ENCODE data around the gene GPM6B. TPM values are rescaled to one million over a fixed set of nuclear protein-coding genes. Genes with fewer than 3 reads are reported as not detected.
"Not testable (repeated sequence)": the region's sequence is repeated elsewhere in the genome, so short reads cannot be mapped to it uniquely, and the experiment has no call there.

GPM6B gene
- total RNA-seq, 2 donors from 2014 or later, result not detected

- peaks cover 33 to 38% of the 10 kb centered on the region in 2 donors for H3K4me1 Mint-ChIP-seq (ENCODE audit: low read depth in 2 of 2)
- peak overlapping the region; percentile 41 for H3K4me3 Mint-ChIP-seq
Measured at GRCh38 chrX:13750812-13751211, 66.1 kb downstream of the GPM6B start.

GRCh38 chrX:13750204-13750603 is 66.7 kb downstream of the GPM6B start:
- Mint-ChIP-seq H3K27me3 (peaks cover 0 to 5% of the 10 kb centered on the region in 2 donors), H3K4me1 (ENCODE audit: low read depth in 2 of 2) (peaks cover 33 to 35% of the 10 kb centered on the region in 2 donors), H3K4me3 (peak overlapping the region; percentile 41), H3K9me3 (no peaks in the 10 kb centered on the region), H3K36me3 (peaks cover 19% of the 10 kb centered on the region), H3K27ac (peak overlapping the region; percentile 60 to 78)
- no peak for ATAC-seq
- no peak for DNase-seq (ENCODE audit: low spot score)

More at GRCh38 chrX:13750812-13751211, 66.1 kb downstream of the GPM6B start:
- ATAC-seq (peak; percentile 61 to 74), DNase-seq (ENCODE audit: low spot score) (no peak)
- H3K27me3 Mint-ChIP-seq, result peaks cover 0 to 5% of the 10 kb centered on the region in 2 donors
- no peaks in the 10 kb centered on the region for H3K9me3 Mint-ChIP-seq
- peaks cover 19% of the 10 kb centered on the region for H3K36me3 Mint-ChIP-seq
- H3K27ac Mint-ChIP-seq, result peak overlapping the region; percentile 60 to 78

- ATAC-seq (no peak), DNase-seq (ENCODE audit: low spot score) (no peak)
- Mint-ChIP-seq H3K36me3 (peaks cover 19% of the 10 kb centered on the region), H3K4me3 (no peak overlapping the region), H3K27me3 (peaks cover 0 to 5% of the 10 kb centered on the region in 2 donors), H3K27ac (peak overlapping the region in 1 of 2 donors; percentile 78), H3K4me1 (ENCODE audit: low read depth in 2 of 2) (peaks cover 33 to 35% of the 10 kb centered on the region in 2 donors), H3K9me3 (no peaks in the 10 kb centered on the region)
Measured at GRCh38 chrX:13748486-13748885, 68.4 kb downstream of the GPM6B start.

- Mint-ChIP-seq H3K27ac (peak overlapping the region; percentile 52 to 78), H3K27me3 (peaks cover 0 to 2% of the 10 kb centered on the region in 2 donors), H3K9me3 (no peaks in the 10 kb centered on the region), H3K36me3 (peaks cover 15% of the 10 kb centered on the region), H3K4me3 (no peak overlapping the region), H3K4me1 (ENCODE audit: low read depth in 2 of 2) (peaks cover 29 to 34% of the 10 kb centered on the region in 2 donors)
- DNase-seq (ENCODE audit: low spot score), result no peak
- ATAC-seq, result no peak
Measured at GRCh38 chrX:13747836-13748235, 69.1 kb downstream of the GPM6B start.

GRCh38 chrX:13742397-13743176 is 74.3 kb downstream of the GPM6B start:
- H3K4me1 Mint-ChIP-seq (ENCODE audit: low read depth in 2 of 2), result peaks cover 15 to 32% of the 10 kb centered on the region in 2 donors

GRCh38 chrX:13741695-13742094 is 75.2 kb downstream of the GPM6B start:
- H3K27ac Mint-ChIP-seq, result peak overlapping the region; percentile 71 to 93
- no peak for ATAC-seq
- peak overlapping the region; percentile 65 for H3K4me3 Mint-ChIP-seq
- H3K9me3 Mint-ChIP-seq, result no peaks in the 10 kb centered on the region
- no peaks in the 10 kb centered on the region for H3K27me3 Mint-ChIP-seq
- no peaks in the 10 kb centered on the region for H3K36me3 Mint-ChIP-seq
- peaks cover 10 to 27% of the 10 kb centered on the region in 2 donors for H3K4me1 Mint-ChIP-seq (ENCODE audit: low read depth in 2 of 2)
- DNase-seq (ENCODE audit: low spot score), result no peak

More at GRCh38 chrX:13742397-13743176, 74.3 kb downstream of the GPM6B start:
- peak; percentile 68 for DNase-seq (ENCODE audit: low spot score)
- Mint-ChIP-seq H3K36me3 (peaks cover 4% of the 10 kb centered on the region), H3K9me3 (no peaks in the 10 kb centered on the region), H3K27ac (peak overlapping the region; percentile 71 to 93), H3K27me3 (no peaks in the 10 kb centered on the region), H3K4me3 (peak overlapping the region; percentile 65)
- ATAC-seq, result peak; percentile 89 to 91

- ATAC-seq (peak; percentile 99), DNase-seq (ENCODE audit: low spot score) (peak; percentile 96)
- Mint-ChIP-seq H3K4me1 (ENCODE audit: low read depth in 2 of 2) (peaks cover 36 to 41% of the 10 kb centered on the region in 2 donors), H3K27me3 (no peaks in the 10 kb centered on the region), H3K27ac (peak within 1 kb of the TSS; percentile 86 to 96), H3K4me3 (peak within 1 kb of the TSS; percentile 99), H3K36me3 (peaks cover 29% of the 10 kb centered on the region), H3K9me3 (no peaks in the 10 kb centered on the region)
Measured at GRCh38 chrX:13734278-13735172, 82.4 kb downstream of the GPM6B start, which contains the start of the genes OFD1 and TRAPPC2. Gene OFD1 (plus strand): TSS chrX:13734748. CDS start chrX:13735072, 324 bp downstream. Gene TRAPPC2 (minus strand): TSS chrX:13734620. CDS start chrX:13719963, 14,657 bp downstream.

- peak overlapping the region; percentile 99 for H3K4me3 Mint-ChIP-seq
- H3K36me3 Mint-ChIP-seq, result peaks cover 34% of the 10 kb centered on the region
- H3K27me3 Mint-ChIP-seq, result no peaks in the 10 kb centered on the region
- no peak for ATAC-seq
- no peak for DNase-seq (ENCODE audit: low spot score)
- peak overlapping the region; percentile 86 to 96 for H3K27ac Mint-ChIP-seq
- H3K4me1 Mint-ChIP-seq (ENCODE audit: low read depth in 2 of 2), result peaks cover 43 to 45% of the 10 kb centered on the region in 2 donors
- no peaks in the 10 kb centered on the region for H3K9me3 Mint-ChIP-seq
Measured at GRCh38 chrX:13733506-13733905, 83.4 kb downstream of the GPM6B start.

- Mint-ChIP-seq H3K4me1 (ENCODE audit: low read depth in 2 of 2) (peaks cover 52 to 53% of the 10 kb centered on the region in 2 donors), H3K4me3 (peak overlapping the region; percentile 99), H3K27ac (peak overlapping the region; percentile 86 to 96), H3K27me3 (peaks cover 0 to 1% of the 10 kb centered on the region in 2 donors), H3K9me3 (peaks cover 2% of the 10 kb centered on the region), H3K36me3 (peaks cover 43% of the 10 kb centered on the region)
- ATAC-seq (no peak), DNase-seq (ENCODE audit: low spot score) (no peak)
Measured at GRCh38 chrX:13732246-13733067, 84.4 kb downstream of the GPM6B start.

GRCh38 chrX:13730523-13730922 is 86.4 kb downstream of the GPM6B start:
- not testable (repeated sequence) for H3K4me3 Mint-ChIP-seq; H3K9me3 Mint-ChIP-seq; ATAC-seq; H3K27me3 Mint-ChIP-seq; DNase-seq (ENCODE audit: low spot score)
- Mint-ChIP-seq H3K36me3 (peaks cover 62% of the 10 kb centered on the region), H3K27ac (peak overlapping the region in 1 of 2 donors; percentile 60), H3K4me1 (ENCODE audit: low read depth in 2 of 2) (peaks cover 66 to 67% of the 10 kb centered on the region in 2 donors)

GRCh38 chrX:13726583-13726982 is 90.3 kb downstream of the GPM6B start:
- H3K27me3 Mint-ChIP-seq; DNase-seq (ENCODE audit: low spot score); ATAC-seq; H3K9me3 Mint-ChIP-seq: not testable (repeated sequence)
- Mint-ChIP-seq H3K4me3 (peak overlapping the region; percentile 77), H3K36me3 (peaks cover 55% of the 10 kb centered on the region), H3K4me1 (ENCODE audit: low read depth in 2 of 2) (peaks cover 58 to 70% of the 10 kb centered on the region in 2 donors), H3K27ac (peak overlapping the region; percentile 62 to 80)

GRCh38 chrX:13724878-13725277 is 92.0 kb downstream of the GPM6B start:
- H3K27ac Mint-ChIP-seq, result peak overlapping the region; percentile 62 to 80
- not testable (repeated sequence) for H3K27me3 Mint-ChIP-seq; H3K9me3 Mint-ChIP-seq; DNase-seq (ENCODE audit: low spot score); ATAC-seq; H3K4me3 Mint-ChIP-seq
- H3K36me3 Mint-ChIP-seq, result peaks cover 45% of the 10 kb centered on the region
- peaks cover 65 to 73% of the 10 kb centered on the region in 2 donors for H3K4me1 Mint-ChIP-seq (ENCODE audit: low read depth in 2 of 2)

All from natural killer cell treated with Interleukin-12 subunit alpha and Interleukin-12 subunit beta and Interleukin-15 and Interleukin-18, amount 100 ng/mL, for 72 hours (primary cell).